Gastroesophageal sphincter (tissue), 3 donors: Measurements from ENCODE around the gene OCA2.

ENCODE experiments used
- CTCF ChIP-seq, 4 experiments: fragments of 200-600 bp in 2 of 4; fragments of 450-650 bp in 2 of 4; sonication (generic) in 1 of 4; IDR thresholded peaks; one replicate each; pipeline ENCODE4 v1.5.1; 2017 to 2019; ENCODE audit warnings: antibody characterized with exemption in 4 of 4, mild to moderate bottlenecking in 2 of 4, moderate library complexity in 2 of 4
- EP300 ChIP-seq: sonication (generic); formaldehyde crosslinking; IDR thresholded peaks from one replicate; pipeline ENCODE4 v1.6.1; 2017; ENCODE audit warnings: antibody characterized with exemption, mild to moderate bottlenecking
- POLR2A ChIP-seq, 2 donors: fragments of 450-650 bp; IDR thresholded peaks; one replicate each; pipeline ENCODE4 v1.6.1; 2017; ENCODE audit warnings: antibody characterized with exemption in 2 of 2, mild to moderate bottlenecking in 2 of 2, moderate library complexity in 1 of 2

GRCh38 chr15:28066231-28066630 is 32.9 kb downstream of the OCA2 start:
- TF ChIP-seq CTCF (IDR thresholded peaks at IDR 0.05), result no peak
- no peak for TF ChIP-seq POLR2A (IDR thresholded peaks at IDR 0.05)
- no peak for TF ChIP-seq EP300
